NB4 (cell line): ENCODE data around the gene VTN.
A peak's percentile ranks its signal among the peaks of the same experiment; 100 is the strongest.

ENCODE experiments used
- DNase-seq: peaks from one replicate; pipeline ENCODE4 v3.0.0; 2010; ENCODE audit warnings: low read depth
- H3K4me3 ChIP-seq: one replicate; pipeline ENCODE4 v1.5.1; 2011; ENCODE audit warnings: mild to moderate bottlenecking, low read depth, low read length, moderate library complexity
- CTCF ChIP-seq: IDR thresholded peaks from one replicate; pipeline ENCODE4 v1.5.1; 2012; ENCODE audit warnings: low read depth, low read length
- MAX ChIP-seq: IDR thresholded peaks from 2 replicates; pipeline ENCODE4 v1.6.1; 2011; ENCODE audit warnings: low read depth, low read length
- MYC ChIP-seq: IDR thresholded peaks from 2 replicates; pipeline ENCODE4 v1.6.1; 2011; ENCODE audit warnings: low read depth, low read length
- POLR2A ChIP-seq: IDR thresholded peaks from 2 replicates; pipeline ENCODE4 v1.6.1; 2011; ENCODE audit warnings: mild to moderate bottlenecking; ENCODE audit not compliant: insufficient read length; ENCODE audit errors: extremely low read depth

VTN gene

DNA sequence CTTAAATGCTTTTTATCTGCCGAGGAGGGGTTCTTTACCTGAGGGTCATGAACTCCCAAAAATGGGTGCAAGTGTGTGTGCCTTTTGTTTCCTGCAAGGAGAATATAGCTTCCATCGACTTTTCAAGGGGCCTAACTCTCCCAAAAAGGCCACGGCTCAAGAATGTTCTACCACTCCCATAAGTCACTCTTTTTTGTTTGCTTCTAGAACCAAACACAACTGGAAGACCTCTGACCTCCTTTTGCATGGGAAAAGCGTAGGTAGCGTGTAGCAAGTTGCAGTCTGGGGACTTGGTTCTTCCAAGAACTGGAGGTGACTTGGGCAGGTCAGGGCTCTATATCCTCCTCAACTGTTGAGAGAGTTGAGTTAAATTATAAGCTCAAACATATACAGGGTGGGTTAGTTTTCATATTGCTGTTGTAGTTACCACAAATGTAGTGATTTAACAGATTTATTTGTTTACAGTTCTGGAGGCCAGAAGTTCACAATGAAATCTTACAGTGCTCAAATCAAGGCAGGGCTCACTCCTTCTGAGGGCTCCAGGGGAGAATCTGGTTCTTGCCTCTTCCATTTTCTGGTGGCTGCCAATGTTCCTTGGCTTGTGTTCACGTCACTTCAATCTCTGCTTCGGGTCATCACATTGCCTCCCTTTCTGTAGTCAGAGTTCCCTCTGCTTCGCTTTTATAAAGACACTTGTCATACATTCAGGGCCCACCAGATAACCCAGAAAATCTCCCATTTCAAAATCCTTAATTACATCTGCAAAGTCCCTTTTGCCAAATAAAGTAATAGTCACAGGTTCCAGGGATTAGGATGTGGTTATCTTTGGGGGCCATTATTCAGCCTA lies 49.7 kb downstream of the VTN start:
- peak overlapping the region; percentile 86 for H3K4me3 ChIP-seq
- no peak for DNase-seq
- TF ChIP-seq MAX (no peak), POLR2A (no peak), MYC (no peak), CTCF (no peak)

- TF ChIP-seq MAX (no peak), MYC (0 out of 2 replicates have a peak, but pooled peaks have one; percentile 25), POLR2A (no peak), CTCF (no peak)
- peak overlapping the region; percentile 86 for H3K4me3 ChIP-seq
- DNase-seq, result no peak
Measured at GRCh38 chr17:28319598-28319935, 50.5 kb downstream of the VTN start.

GRCh38 chr17:28318759-28319597 lies 51.1 kb downstream of the VTN start, which contains the start of gene TMEM97:
Gene TMEM97, plus strand, starts transcription at chr17:28319200. Its CDS starts 40 bp downstream, at chr17:28319240.
- TF ChIP-seq MAX (peak; percentile 87), CTCF (no peak), POLR2A (peak; percentile 79), MYC (peak; percentile 98)
- peak within 1 kb of the TSS; percentile 86 for H3K4me3 ChIP-seq
- DNase-seq, result peak; percentile 99

DNA sequence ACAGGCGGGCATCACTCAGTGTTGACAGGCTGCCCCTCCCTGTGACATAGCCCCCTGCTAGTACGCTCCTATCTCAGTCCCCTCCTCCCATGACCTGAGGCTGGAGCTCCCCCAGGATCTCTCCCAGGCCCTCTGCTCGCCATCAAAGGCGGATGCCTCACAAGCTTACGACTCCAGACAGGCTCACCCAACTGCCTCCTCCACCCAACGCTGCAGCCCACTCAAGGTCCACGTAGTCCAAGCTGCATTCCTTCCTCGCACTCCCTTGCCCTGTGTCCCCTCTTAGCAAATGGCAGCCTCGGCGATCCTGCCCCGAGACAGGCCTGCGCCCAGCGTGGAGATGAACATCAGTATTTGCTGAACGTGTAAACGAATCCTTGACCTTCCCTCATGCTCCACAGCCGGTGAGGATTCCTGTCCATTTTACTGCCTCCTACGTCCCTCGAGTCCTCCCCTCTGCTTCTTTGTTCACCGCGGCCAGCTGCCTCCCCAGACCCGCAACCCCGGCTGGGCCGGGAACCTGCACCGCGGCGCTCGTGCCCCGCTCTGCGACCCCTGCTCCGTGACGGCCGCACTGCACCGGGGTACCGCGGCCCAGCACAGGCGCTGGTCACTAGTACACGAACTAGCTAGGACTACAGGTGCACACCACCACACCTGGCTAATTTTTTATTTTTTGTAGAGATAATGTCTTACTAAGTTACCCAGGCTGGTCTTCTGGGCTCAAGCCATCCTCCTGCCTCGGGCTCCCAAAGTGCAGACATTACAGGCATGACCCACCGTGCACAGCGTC lies 51.9 kb downstream of the VTN start:
- peak overlapping the region; percentile 56 for H3K4me3 ChIP-seq
- TF ChIP-seq POLR2A, result no peak
- TF ChIP-seq MAX, result no peak
- no peak for TF ChIP-seq CTCF
- no peak for TF ChIP-seq MYC
- peak; percentile 55 for DNase-seq
